Fibroblast of skin of right quadriceps (primary cell): ENCODE results near the gene GIMAP7.
"Not testable (repeated sequence)": the region's sequence is repeated elsewhere in the genome, so short reads cannot be mapped to it uniquely, and the experiment has no call there.

ENCODE experiments used
- DNase-seq: peaks from one replicate; pipeline ENCODE4 v3.0.0-alpha.2; 2013

The GIMAP7 gene

DNA sequence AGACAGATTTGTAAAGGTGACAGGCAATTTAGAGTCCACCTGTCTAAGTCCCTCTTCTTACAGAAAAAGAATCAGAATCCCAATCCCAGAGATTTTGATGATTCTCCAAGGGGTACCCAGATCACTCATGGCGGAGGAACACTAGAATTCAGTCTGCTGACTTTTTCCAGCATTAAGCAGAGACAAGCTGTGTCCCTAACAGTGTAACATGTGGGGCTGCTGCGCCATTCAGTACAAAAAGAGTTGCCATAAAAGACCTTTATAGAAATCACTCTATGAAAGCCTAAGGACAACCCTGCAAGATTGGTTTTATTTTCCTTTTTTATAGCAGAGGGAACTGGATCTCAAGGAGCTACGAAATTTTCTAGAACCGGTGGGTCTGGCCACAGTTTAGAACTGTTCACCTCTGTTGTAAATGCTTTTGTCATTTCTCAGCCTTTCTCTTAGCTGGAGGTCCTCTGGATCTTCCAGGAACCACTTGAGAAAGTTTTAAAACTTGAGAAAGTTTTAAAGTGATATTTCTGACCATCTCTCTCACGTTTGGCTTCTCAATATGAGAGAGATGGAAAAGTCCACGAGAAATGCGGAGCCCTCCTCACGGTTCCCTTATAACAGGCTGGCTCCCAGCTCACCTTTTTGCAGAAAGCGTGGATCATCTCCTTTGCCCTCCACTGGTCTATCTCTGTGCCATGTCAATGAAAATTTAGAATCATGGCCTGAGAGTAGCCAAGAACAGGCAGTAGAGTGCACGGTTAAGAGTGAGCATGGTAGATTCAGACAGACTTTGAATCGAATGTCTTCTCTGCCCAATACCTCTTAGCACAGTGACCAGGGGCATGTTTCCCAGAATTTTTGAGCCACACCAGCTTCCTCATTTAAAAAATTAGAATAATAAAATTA lies 826 bp downstream of the GIMAP7 start:
- DNase-seq = no peak

GRCh38 chr7:150516956-150517745 lies 2.5 kb downstream of the GIMAP7 start:
- DNase-seq = no peak

DNA sequence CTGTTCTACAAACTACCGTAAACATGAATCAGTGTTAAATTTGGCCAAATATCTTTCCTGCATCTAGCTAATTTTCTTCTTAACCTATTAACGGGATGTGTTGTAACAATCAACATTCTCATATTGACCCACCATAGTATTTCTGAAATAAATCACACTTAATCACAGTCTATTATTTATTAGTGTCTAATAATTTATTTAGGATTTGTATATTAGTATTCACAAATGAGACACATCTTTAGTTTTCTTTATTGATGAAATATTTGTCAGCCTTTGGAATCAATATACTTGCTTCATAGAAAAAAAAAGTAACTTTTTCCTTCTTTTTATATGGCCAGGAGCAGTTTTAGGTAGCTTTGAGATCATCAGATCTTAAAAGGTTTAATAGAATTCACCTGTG lies 4.6 kb downstream of the GIMAP7 start:
- no peak for DNase-seq

DNA sequence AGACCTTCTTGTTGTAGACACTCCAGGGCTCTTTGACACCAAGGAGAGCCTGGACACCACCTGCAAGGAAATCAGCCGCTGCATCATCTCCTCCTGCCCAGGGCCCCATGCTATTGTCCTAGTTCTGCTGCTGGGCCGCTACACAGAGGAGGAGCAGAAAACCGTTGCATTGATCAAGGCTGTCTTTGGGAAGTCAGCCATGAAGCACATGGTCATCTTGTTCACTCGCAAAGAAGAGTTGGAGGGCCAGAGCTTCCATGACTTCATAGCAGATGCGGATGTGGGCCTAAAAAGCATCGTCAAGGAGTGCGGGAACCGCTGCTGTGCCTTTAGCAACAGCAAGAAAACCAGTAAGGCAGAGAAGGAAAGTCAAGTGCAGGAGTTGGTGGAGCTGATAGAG lies 5.5 kb downstream of the GIMAP7 start:
- no peak for DNase-seq

- not testable (repeated sequence) for DNase-seq
These were observed 8.3 kb downstream of the GIMAP7 start for GRCh38 chr7:150522931-150523330.

DNA sequence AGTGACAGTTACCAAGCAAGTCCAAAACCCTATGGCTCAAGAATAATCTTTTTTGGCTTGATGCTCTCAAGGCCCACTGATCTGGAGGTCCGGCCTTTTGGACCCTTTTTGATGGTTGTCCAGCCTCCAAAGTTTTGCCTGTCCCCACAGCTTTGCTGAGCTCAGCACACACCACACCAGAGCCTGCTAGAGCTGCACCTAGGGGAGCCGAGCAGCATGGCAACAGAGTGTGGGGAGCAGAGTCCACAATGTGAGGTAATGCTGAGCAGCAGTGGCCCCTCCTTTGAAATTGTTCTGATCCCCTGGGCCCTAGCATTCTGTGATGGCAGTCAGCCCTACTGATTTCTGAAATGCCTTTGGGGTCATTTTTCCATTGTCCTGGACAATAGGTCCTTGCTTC lies 9.3 kb downstream of the GIMAP7 start:
- no peak for DNase-seq

DNA sequence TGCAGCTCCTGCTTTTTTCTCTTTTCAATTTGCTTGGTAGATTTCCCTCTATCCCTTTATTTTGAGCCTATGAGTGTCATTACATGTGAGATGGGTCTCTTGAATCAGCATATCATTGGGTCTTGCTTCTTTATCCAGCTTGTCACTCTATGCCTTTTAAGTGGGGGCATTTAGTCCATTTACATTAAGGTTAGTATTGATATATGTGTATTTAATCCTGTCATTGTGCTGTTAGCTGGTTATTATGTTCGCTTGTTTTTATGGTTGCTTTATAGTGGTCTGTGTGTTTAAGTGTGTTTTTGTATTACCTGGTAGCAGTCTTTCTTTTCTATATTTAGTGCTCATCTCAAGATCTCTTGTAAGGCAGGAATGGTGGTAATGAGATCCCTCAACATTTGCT lies 17.0 kb downstream of the GIMAP7 start:
- no peak for DNase-seq

GRCh38 chr7:150538259-150538658 lies 23.6 kb downstream of the GIMAP7 start:
- DNase-seq = no peak

GRCh38 chr7:150553163-150553562 lies 38.5 kb downstream of the GIMAP7 start:
- DNase-seq = no peak

DNA sequence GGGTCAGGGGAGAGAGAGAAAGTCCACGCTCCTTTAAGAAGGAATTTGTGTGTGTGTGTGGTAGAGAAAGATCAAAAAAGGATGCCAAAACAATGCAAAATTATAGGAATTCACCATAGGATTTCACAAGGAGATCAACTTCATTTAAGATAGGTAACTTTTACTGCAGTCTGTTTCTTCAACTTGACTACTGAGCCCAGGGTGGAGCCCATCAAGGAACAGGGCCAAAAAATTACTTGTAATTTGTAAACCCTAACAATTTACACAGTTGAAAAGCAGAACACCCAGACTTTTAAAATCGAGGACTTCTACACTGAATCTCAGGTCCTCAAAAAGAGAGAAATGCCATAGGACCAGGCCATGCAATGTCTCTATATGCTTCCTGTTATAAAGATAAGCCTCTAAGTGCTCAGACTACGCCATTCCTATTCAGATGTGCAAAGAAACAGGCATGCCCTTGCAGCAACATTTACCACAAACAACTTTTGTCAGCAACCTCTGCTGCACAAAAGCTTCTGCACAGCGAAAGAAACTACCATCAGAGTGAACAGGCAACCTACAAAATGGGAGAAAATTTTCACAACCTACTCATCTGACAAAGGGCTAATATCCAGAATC lies 42.0 kb downstream of the GIMAP7 start:
- DNase-seq = no peak

GRCh38 chr7:150560486-150560885 lies 45.8 kb downstream of the GIMAP7 start:
- no peak for DNase-seq

DNA sequence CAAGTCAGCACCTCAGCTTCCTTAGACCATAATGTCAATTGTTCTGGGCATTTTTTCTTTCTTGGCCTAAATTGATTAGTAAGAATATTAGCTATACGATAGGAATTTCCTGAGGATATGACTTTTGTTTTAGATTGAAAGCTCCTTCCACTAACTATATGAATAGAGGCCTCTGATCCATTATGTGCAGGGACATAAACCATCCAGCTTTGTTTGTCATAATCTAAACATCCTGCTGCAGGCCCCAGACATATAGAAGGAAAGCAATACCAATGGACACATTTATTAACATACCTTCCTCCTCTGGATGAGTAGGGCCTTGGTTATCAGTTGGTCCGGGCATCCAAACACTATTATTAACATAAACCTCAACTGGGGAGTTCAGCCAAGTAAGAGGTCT lies 48.2 kb downstream of the GIMAP7 start:
- DNase-seq = no peak

DNA sequence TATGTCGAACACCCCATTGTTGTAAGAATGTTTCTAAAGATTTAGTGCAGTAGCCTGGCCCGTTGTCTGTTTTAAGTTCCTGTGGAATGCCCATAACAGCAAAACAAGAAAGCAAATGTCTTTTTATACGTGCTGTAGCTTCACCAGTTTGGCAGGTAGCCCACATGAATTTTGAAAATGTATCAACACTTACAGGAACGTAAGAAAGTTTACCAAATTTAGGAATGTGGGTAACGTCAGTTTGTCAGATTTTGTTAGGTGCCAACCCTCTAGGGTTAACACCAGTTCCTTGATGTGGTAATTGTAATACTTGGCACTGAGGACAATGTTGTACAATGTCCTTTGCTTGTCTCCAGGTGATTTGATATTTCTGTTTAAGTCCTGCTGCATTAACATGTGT lies 49.3 kb downstream of the GIMAP7 start:
- DNase-seq = no peak

DNA sequence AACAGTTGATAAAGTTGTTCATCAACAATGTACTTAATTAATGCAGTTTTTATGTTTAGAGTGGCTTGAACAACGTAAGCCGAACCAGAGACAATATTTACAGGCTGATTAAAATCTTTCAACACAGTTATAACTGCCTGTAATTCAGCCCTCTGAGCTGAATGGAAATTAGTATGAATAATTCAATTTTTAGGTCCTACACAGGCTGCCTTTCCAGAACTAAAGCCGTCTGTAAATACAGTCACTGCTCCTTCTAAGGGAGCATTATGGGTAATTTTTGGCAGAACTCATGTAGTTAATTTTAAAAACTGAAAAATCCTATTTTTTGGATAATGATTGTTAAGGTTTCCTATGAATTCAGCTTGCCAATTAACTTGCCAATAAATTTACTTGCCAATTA lies 49.9 kb downstream of the GIMAP7 start:
- DNase-seq = no peak

DNA sequence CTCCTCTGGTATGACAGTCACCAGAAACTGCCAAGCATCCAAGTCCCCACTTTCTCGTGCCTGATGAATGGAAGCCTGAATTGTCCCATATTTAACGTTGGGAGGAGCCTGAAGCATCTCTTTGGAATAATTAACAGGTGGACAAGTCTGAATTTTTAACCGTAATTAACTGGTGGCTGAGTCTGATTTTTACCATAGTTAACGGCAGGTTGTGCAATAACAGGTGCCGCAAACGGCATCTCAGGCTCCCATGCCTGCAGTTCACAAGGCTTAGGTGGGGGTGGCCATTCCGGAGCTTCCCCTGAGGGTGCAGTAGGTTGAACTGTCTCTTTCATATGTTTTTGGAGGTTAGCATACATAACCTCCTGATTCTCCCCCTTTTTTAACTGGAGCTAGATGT lies 50.6 kb downstream of the GIMAP7 start:
- no peak for DNase-seq

- DNase-seq = no peak
These were observed 51.5 kb downstream of the GIMAP7 start for GRCh38 chr7:150566123-150566522.

GRCh38 chr7:150566572-150566971 lies 51.9 kb downstream of the GIMAP7 start:
- DNase-seq = no peak

- DNase-seq = no peak
These were observed 52.5 kb downstream of the GIMAP7 start, which contains the start of gene GIMAP4 for GRCh38 chr7:150567169-150567568. TSS of gene GIMAP4 (plus strand) at chr7:150567390. CDS start at chr7:150569902, 2,512 bp downstream.

DNA sequence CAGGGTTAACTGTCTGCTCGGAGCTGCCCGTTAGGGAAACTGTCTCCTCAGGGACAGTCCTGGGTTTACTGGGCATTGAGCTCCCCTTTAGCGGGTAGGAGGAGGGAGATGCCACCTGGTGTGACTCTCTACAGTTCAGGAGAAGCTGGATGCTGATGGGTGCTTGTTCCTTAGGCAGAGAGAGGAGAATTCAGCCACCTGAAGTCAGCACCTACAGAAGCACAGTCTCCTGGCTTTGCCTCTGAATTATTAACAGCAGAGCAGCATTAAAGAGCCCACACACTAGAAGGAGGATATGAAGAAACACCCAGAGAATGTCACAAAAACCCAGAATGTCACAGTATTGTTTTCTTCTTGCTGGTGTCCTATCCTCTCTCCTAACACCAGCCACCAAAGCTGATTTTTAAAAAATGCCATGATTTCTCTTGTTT lies 53.2 kb downstream of the GIMAP7 start:
- DNase-seq = no peak

GRCh38 chr7:150568714-150569113 lies 54.0 kb downstream of the GIMAP7 start:
- DNase-seq = no peak

DNA sequence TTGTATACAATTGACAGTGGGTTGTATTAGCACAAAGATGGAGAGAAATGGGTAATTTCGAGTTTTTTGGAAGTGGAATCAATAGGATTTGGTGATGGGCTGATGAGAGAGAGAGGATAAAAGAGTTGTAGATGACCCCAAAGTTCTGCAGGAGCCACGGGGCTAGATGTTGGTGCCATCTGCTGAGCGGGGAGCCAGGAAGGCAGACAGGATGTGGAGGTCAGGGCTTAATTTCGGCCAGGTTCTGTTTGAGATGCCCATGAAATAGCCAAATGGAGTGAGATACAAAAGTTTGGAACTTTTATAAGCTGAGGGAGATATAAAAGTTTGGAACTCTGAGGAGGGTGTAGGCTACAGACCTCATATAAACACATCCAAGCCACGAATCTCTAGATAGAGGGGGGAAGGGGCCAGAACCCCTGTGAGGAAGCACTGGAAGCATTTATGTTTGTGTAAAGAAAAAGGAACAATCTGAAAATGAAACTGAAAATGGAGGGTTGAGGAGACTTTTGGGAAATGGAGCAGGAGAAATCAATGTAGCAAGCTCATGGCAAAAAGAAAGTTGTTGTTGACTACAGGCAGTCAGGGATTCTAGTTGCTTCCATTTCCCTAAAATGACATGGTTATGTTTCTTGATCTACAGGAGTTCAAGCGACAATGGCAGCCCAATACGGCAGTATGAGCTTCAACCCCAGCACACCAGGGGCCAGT lies 54.7 kb downstream of the GIMAP7 start:
- no peak for DNase-seq
